Tibial nerve (tissue), 4 donors: ENCODE data around the gene ABR. TPM values are rescaled to one million over a fixed set of nuclear protein-coding genes. Genes with fewer than 3 reads are reported as not detected.

Source experiments
- DNase-seq, 2 donors: peaks; one replicate each; pipeline ENCODE4 v3.0.0-alpha.2; 2019; ENCODE audit warnings: low spot score in 2 of 2
- H3K27ac ChIP-seq, 4 donors: fragments of 200-600 bp; sonication (generic) in 3 of 4; one replicate each; pipeline ENCODE4 v1.5.1; 2017 to 2019; ENCODE audit warnings: mild to moderate bottlenecking in 1 of 4
- H3K27me3 ChIP-seq, 2 donors: fragments of 200-600 bp; sonication (generic) in 1 of 2; one replicate each; pipeline versions ENCODE4 v1.5.1 to v1.6.0; 2017 to 2019
- H3K36me3 ChIP-seq, 3 donors: fragments of 200-600 bp; sonication (generic); one replicate each; pipeline ENCODE4 v1.5.1; 2018 to 2019
- H3K4me1 ChIP-seq, 4 donors: fragments of 200-600 bp; sonication (generic) in 3 of 4; one replicate each; pipeline ENCODE4 v1.5.1; 2017 to 2019
- H3K4me3 ChIP-seq, 4 donors: fragments of 200-600 bp; sonication (generic) in 3 of 4; one replicate each; pipeline ENCODE4 v1.5.1; 2017 to 2019; ENCODE audit warnings: mild to moderate bottlenecking in 1 of 4, moderate library complexity in 1 of 4
- H3K9me3 ChIP-seq, 4 donors: fragments of 200-600 bp; sonication (generic) in 3 of 4; one replicate each; pipeline ENCODE4 v1.5.1; 2017 to 2019
- EP300 ChIP-seq, 2 donors: sonication (generic); formaldehyde crosslinking; IDR thresholded peaks; one replicate each; pipeline ENCODE4 v1.6.1; 2017; ENCODE audit warnings: antibody characterized with exemption in 2 of 2, mild to moderate bottlenecking in 1 of 2
- POLR2A ChIP-seq, 2 donors: fragments of 450-650 bp; IDR thresholded peaks; one replicate each; pipeline ENCODE4 v1.6.1; 2017; ENCODE audit warnings: antibody characterized with exemption in 2 of 2, mild to moderate bottlenecking in 2 of 2, moderate library complexity in 2 of 2
- WGBS, 2 donors: methylation state at CpG; one replicate each; pipeline ENCODE4 v1.1.5; 2018; 5-methylcytosine and 5-hydroxymethylcytosine counted together
- total RNA-seq, 4 donors: library from RNA; depleted of rRNA; stranded (reverse); fragments of >200 nt; gene quantifications; one replicate each; pipeline ENCODE4 v1.1.0, GENCODE V29; 2016
- TF ChIP-seq, protein P1 (sequence below), 5 experiments: fragments of 200-600 bp in 3 of 5; fragments of 450-650 bp in 2 of 5; sonication (generic) in 3 of 5; IDR thresholded peaks; one replicate each; pipeline ENCODE4 v1.5.1; 2016 to 2019; ENCODE audit warnings: antibody characterized with exemption in 5 of 5, mild to moderate bottlenecking in 3 of 5, moderate library complexity in 2 of 5

The ABR gene
- total RNA-seq, 4 donors from 2014 or later: 88.8 to 193 (median 133) TPM

- 57 to 81% methylated on average over 5 of the region's 5 CpGs for WGBS, 2 donors
- peaks cover 0 to 54% of the 10 kb centered on the region in 2 donors for H3K27me3 ChIP-seq
- TF ChIP-seq, protein P1, sequence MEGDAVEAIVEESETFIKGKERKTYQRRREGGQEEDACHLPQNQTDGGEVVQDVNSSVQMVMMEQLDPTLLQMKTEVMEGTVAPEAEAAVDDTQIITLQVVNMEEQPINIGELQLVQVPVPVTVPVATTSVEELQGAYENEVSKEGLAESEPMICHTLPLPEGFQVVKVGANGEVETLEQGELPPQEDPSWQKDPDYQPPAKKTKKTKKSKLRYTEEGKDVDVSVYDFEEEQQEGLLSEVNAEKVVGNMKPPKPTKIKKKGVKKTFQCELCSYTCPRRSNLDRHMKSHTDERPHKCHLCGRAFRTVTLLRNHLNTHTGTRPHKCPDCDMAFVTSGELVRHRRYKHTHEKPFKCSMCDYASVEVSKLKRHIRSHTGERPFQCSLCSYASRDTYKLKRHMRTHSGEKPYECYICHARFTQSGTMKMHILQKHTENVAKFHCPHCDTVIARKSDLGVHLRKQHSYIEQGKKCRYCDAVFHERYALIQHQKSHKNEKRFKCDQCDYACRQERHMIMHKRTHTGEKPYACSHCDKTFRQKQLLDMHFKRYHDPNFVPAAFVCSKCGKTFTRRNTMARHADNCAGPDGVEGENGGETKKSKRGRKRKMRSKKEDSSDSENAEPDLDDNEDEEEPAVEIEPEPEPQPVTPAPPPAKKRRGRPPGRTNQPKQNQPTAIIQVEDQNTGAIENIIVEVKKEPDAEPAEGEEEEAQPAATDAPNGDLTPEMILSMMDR (IDR thresholded peaks at IDR 0.05): no peak
- TF ChIP-seq POLR2A (IDR thresholded peaks at IDR 0.05) (no peak), EP300 (IDR thresholded peaks at IDR 0.05) (no peak)
These were observed 47.6 kb upstream of the ABR start for GRCh38 chr17:1227365-1227764.

GRCh38 chr17:1226308-1226707 lies 46.5 kb upstream of the ABR start:
- peaks cover 0 to 44% of the 10 kb centered on the region in 2 donors for H3K27me3 ChIP-seq
- no peak overlapping the region for H3K27ac ChIP-seq
- TF ChIP-seq, protein P1 (IDR thresholded peaks at IDR 0.05): no peak
- no peak for TF ChIP-seq EP300 (IDR thresholded peaks at IDR 0.05)
- TF ChIP-seq POLR2A (IDR thresholded peaks at IDR 0.05): no peak
- WGBS, 2 donors: 76 to 89% methylated on average over 3 of the region's 3 CpGs
- peaks cover 0 to 37% (median 14%) of the 10 kb centered on the region in 4 donors for H3K4me1 ChIP-seq
- H3K9me3 ChIP-seq: peaks cover 0 to 3% (median 0%) of the 10 kb centered on the region in 4 donors
- no peak overlapping the region for H3K4me3 ChIP-seq
- H3K36me3 ChIP-seq: no peaks in the 10 kb centered on the region
- no peak for DNase-seq

More at GRCh38 chr17:1227365-1227764, 47.6 kb upstream of the ABR start:
- H3K27ac ChIP-seq: no peak overlapping the region
- peak overlapping the region in 2 of 4 donors; percentile 55 to 76 for H3K4me3 ChIP-seq
- no peaks in the 10 kb centered on the region for H3K36me3 ChIP-seq
- H3K4me1 ChIP-seq: peaks cover 0 to 37% (median 14%) of the 10 kb centered on the region in 4 donors
- H3K9me3 ChIP-seq: no peaks in the 10 kb centered on the region
- no peak for DNase-seq

- H3K4me3 ChIP-seq: no peak overlapping the region
- H3K4me1 ChIP-seq: peaks cover 0 to 23% (median 11%) of the 10 kb centered on the region in 4 donors
- H3K27me3 ChIP-seq: peaks cover 0 to 29% of the 10 kb centered on the region in 2 donors
- 59 to 68% methylated on average over 7 of the region's 7 CpGs for WGBS, 2 donors
- no peak for DNase-seq
- no peak overlapping the region for H3K27ac ChIP-seq
- peaks cover 0 to 7% (median 0%) of the 10 kb centered on the region in 4 donors for H3K9me3 ChIP-seq
- H3K36me3 ChIP-seq: no peaks in the 10 kb centered on the region
- TF ChIP-seq, protein P1 (IDR thresholded peaks at IDR 0.05): no peak
- TF ChIP-seq POLR2A (IDR thresholded peaks at IDR 0.05) (no peak), EP300 (IDR thresholded peaks at IDR 0.05) (no peak)
These were observed 44.5 kb upstream of the ABR start for GRCh38 chr17:1224330-1224729.

GRCh38 chr17:1223662-1224061 lies 43.9 kb upstream of the ABR start:
- peaks cover 0 to 7% (median 0%) of the 10 kb centered on the region in 4 donors for H3K9me3 ChIP-seq
- H3K4me3 ChIP-seq: no peak overlapping the region
- 50 to 69% methylated on average over 14 of the region's 14 CpGs for WGBS, 2 donors
- no peak overlapping the region for H3K27ac ChIP-seq
- TF ChIP-seq POLR2A (IDR thresholded peaks at IDR 0.05) (no peak), EP300 (IDR thresholded peaks at IDR 0.05) (no peak)
- TF ChIP-seq, protein P1 (IDR thresholded peaks at IDR 0.05): no peak
- peaks cover 0 to 29% of the 10 kb centered on the region in 2 donors for H3K27me3 ChIP-seq
- no peaks in the 10 kb centered on the region for H3K36me3 ChIP-seq
- peaks cover 0 to 18% (median 11%) of the 10 kb centered on the region in 4 donors for H3K4me1 ChIP-seq
- DNase-seq: no peak

GRCh38 chr17:1222321-1222720 lies 42.5 kb upstream of the ABR start:
- WGBS, 2 donors: 92 to 93% methylated on average over 8 of the region's 8 CpGs
- no peak for DNase-seq
- TF ChIP-seq, protein P1 (IDR thresholded peaks at IDR 0.05): no peak
- no peak for TF ChIP-seq EP300 (IDR thresholded peaks at IDR 0.05)
- TF ChIP-seq POLR2A (IDR thresholded peaks at IDR 0.05): no peak
- Histone ChIP-seq H3K36me3 (no peaks in the 10 kb centered on the region), H3K9me3 (peaks cover 0 to 7% (median 0%) of the 10 kb centered on the region in 4 donors), H3K27me3 (peaks cover 0 to 20% of the 10 kb centered on the region in 2 donors), H3K4me1 (peaks cover 0 to 5% (median 0%) of the 10 kb centered on the region in 4 donors), H3K27ac (no peak overlapping the region), H3K4me3 (no peak overlapping the region)
